VCaP (cell line): ENCODE measurements around the gene NEDD4L.
"Not testable (repeated sequence)": the region's sequence is repeated elsewhere in the genome, so short reads cannot be mapped to it uniquely, and the experiment has no call there.

Experiments
- H3K27ac ChIP-seq: fragments of 450-650 bp; 2 replicates; pipeline ENCODE4 v1.5.1; 2017
- TF ChIP-seq, protein P1 (sequence below): fragments of 450-650 bp; conservative IDR thresholded peaks from 2 replicates; pipeline ENCODE4 v1.5.1; 2017; ENCODE audit warnings: mild to moderate bottlenecking, moderate library complexity

NEDD4L gene

DNA sequence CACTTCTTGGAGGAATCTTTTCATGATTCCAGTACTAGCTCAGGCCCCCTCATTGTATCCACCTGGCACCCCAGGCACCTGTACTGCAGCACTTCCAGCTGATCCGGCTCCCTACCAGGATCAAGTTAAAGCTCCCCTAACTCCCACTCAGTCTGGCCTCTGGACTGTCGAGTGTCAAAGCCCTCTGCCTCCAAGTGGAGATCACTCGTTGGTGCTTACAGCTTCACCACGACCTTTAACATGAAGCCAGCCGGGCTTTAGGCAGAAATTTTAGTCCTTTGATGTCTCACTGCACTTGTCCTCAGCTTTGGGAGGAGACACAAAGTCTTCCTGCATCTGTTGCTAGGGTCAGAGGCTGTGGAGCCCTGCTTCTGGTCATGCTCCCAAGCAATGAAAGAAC, 387.2 kb downstream of the NEDD4L start:
- TF ChIP-seq, protein P1, sequence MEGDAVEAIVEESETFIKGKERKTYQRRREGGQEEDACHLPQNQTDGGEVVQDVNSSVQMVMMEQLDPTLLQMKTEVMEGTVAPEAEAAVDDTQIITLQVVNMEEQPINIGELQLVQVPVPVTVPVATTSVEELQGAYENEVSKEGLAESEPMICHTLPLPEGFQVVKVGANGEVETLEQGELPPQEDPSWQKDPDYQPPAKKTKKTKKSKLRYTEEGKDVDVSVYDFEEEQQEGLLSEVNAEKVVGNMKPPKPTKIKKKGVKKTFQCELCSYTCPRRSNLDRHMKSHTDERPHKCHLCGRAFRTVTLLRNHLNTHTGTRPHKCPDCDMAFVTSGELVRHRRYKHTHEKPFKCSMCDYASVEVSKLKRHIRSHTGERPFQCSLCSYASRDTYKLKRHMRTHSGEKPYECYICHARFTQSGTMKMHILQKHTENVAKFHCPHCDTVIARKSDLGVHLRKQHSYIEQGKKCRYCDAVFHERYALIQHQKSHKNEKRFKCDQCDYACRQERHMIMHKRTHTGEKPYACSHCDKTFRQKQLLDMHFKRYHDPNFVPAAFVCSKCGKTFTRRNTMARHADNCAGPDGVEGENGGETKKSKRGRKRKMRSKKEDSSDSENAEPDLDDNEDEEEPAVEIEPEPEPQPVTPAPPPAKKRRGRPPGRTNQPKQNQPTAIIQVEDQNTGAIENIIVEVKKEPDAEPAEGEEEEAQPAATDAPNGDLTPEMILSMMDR, result no peak
- no peak overlapping the region for H3K27ac ChIP-seq

DNA sequence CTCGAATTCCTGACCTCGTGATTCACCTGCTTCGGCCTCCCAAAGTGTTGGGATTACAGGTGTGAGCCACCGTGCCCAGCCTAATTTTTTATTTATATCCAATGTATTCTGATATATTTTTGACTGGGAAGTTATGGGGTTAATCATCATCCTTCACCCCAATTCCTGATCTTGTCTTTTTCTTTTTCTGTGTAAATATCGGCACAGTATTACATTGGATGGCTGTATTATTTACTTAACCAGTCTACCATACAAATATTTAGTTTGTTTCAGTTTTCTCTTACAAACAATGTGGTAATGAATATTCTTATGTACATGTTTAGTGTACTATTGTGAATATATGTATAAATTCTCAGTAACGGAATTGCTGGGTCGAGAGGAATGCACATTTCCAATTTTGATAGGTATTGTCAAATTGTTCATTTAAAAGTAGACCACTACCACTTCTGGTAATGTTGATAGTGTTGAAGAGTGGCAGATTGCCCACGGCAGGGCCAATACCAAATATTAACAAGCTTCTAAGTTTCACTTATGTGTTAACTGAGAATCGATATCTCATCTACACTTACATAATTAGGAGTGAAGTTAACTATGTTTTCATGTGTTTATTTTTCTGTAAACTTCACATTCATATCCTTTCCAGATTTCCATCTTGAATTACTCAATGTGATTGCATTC, 388.2 kb downstream of the NEDD4L start:
- TF ChIP-seq, protein P1, result no peak
- H3K27ac ChIP-seq, result no peak overlapping the region

DNA sequence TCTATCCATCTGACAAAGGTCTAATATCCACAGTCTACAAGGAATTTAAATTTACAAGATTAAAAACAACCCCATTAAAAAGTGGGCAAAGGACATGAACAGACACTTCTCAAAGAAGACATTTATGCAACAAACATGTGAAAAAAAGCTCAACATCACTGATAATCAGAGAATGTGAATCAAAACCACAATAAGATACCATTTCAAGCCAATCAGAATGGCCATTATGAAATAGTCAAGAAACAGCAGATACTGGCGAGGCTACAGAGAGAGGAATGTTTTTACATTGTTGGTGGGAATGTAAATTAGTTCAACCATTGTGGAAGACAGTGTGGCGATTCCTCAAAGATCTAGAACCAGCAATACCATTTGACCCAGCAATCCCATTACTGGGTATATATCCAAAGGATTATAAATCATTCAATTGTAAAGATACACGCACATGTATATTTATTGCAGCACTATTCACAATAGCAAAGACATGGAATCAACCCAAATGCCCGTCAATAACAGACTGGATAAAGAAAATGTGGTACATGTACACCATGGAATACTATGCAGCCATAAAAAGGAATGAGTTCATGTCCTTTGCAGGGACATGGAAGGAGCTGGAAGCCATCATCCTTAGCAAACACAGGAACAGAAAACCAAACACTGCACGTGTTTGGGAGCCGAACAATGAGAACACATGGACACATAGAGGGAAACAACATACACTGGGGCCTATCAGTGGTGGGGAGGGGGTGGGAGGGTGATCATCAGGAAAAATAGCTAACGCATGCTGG, 391.4 kb downstream of the NEDD4L start:
- H3K27ac ChIP-seq, result not testable (repeated sequence)

DNA sequence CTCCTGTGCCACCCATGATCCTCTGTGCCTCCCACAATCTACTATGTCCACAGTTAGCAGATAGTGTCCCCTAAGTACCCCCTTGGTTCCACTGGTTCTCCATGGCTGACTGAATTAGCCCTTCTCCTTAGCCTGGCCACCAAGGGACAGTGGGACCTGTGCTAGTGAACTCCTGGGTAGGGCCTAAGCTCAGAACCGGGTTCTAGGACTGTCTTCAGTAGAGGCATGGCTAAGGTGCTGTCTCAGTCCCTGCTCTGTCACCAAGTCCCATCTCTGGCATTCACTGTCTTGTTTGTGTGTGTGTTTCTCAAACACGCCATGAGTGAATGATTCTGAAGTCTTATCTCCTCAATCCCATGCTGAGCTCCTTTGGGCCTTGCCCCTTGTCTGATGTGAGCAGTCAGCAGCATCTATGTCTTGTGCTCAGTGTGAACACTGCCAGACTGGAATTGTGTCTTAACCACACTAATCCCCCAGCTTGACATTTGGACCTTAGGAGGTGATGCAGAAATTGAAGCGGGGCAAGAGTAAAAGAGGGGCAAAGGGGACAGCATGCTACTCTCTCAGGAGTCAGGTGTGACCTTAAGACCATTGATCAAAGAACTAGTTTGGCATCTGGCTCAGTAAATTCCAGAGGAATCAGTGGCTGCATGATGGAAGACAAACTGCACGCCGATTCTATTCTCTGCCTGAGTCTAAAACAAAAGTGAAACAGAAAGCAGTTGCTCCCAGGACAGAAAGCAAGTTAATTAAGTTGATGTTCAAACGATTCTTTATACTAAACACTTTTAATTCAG, 394.3 kb downstream of the NEDD4L start:
- H3K27ac ChIP-seq, result no peak overlapping the region
- TF ChIP-seq, protein P1, result no peak

DNA sequence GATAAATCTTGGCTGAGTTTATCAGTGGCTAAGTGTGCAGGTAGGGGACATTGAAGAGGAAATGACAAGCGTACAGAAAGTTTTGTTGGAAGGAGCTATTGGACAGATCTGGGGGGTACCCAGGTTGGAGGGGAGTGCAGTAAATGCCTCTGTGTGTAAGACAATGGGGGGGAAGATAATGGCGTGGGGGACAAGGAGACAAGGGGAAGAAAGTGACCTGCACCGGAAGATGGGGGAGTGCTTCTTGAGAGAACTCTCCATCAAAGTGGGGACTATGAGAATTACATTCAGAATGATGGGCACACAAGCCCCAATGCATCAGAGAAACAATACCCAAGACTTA, 394.9 kb downstream of the NEDD4L start:
- H3K27ac ChIP-seq, result no peak overlapping the region
- TF ChIP-seq, protein P1, result no peak

DNA sequence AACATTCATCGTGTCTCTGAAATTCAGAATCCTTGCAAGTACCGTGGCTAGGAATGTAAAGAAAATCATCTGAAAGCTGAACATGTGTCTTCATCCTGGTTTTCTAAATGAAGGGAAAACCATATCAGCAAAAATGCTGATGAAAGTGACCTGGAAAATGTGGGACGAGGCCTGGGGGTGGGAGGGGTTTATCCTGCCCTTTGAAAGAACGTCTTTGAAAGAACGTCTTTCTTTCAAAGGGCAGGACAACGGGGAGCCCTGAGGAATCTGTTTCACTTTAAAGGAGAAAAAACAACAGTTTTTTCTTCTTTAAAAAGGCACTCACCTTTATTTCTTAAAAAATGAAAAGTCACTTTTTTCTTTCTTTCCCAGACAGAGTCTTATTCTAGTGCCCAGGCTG, 399.6 kb downstream of the NEDD4L start:
- H3K27ac ChIP-seq, result no peak overlapping the region
- TF ChIP-seq, protein P1, result no peak

GRCh38 chr18:58446391-58447060, 402.5 kb downstream of the NEDD4L start:
- H3K27ac ChIP-seq, result no peak overlapping the region
- TF ChIP-seq, protein P1, result no peak
